Ammon's horn (tissue), 1 donor: ENCODE results near the gene TMEM140.
"Not testable (repeated sequence)": the region's sequence is repeated elsewhere in the genome, so short reads cannot be mapped to it uniquely, and the experiment has no call there.

Experiments used
- DNase-seq: peaks from one replicate; pipeline ENCODE4 v3.0.0-alpha.2; 2016; ENCODE audit warnings: low spot score

Gene TMEM140

DNA sequence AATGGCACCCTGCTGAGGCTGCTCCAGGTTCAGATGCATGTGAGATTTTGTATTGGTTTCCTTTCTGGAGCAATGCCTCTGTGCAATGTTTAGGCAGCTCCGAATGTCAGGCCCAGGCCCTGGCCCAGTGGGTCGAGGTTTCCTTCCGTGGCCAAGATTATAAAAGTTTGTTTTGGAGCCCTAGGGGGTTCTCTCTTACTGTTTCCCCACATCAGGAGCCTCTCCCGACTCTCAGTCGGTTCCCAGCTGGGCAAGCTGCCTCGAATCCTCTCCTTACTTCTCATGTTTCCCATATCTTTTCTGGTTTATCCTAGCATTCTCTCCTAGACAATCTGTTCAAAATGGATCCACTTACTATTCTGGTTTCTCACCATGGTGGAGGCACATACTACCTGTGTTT lies 11.0 kb downstream of the TMEM140 start:
- DNase-seq, result no peak

DNA sequence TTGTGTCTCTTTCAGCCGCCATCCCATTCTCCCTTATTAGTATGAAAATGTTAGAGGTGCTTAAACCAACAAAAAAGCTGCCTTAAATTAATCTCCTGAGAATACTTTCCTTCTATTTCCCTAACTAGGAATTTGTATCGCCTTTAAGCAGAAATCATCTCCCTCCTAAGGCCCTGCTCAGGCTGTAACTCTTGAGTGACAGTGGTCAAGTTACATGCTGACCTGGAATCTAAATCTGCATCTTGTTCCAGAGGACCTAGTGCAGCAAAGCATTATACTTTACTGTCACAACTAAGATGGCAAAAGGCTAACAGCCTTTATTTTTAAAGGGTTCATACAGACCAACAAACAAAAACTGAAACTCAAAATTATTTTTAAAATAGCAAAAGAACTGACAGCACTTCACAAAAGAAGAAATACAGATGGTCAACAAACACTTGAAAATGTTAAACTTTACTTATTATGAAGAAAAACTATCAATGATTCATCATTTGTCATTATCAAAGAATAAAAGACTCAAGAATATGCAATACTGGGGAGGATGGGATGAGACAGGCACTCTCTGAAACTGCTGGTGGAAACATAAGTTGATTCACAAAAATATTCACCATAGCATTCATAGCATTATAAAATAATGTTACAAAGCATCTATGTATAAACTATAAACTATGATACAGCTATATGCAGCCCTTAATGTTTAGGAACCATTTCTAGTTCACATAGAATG lies 11.7 kb downstream of the TMEM140 start:
- DNase-seq, result no peak

DNA sequence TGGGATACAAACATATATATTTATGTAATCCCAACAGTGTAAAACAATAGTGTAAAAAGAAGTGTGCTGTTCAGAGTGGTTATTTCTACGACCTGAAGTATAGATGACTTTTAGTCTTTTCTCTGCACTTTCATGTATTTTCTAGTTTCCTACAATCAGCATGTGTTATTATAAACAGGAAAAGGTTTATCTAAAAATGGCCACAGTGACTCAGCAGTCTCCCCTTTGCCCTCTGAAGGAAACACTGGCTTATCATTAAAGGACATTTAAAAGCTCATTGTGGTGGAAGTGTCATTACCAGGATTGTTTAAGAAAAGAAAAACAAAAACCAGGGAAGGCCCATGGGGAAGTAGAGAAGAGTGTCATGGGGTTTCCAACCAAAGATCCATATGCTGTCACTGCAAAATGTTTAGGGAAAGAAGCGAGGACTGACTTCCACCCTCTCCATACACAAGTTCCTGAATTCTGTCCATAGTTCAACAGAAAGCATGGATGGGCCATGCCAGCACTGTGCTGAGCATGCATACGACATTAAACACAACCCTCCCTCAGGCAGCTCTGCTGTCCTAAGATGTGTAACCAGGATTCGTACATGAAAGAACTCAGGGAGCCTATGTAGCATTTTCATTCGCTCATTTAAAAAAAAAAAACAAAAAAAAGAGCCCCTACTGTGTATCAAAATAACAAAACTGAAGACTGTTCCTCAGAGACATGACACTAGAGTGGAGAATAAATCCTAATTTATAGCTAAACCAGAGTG lies 12.4 kb downstream of the TMEM140 start:
- no peak for DNase-seq

DNA sequence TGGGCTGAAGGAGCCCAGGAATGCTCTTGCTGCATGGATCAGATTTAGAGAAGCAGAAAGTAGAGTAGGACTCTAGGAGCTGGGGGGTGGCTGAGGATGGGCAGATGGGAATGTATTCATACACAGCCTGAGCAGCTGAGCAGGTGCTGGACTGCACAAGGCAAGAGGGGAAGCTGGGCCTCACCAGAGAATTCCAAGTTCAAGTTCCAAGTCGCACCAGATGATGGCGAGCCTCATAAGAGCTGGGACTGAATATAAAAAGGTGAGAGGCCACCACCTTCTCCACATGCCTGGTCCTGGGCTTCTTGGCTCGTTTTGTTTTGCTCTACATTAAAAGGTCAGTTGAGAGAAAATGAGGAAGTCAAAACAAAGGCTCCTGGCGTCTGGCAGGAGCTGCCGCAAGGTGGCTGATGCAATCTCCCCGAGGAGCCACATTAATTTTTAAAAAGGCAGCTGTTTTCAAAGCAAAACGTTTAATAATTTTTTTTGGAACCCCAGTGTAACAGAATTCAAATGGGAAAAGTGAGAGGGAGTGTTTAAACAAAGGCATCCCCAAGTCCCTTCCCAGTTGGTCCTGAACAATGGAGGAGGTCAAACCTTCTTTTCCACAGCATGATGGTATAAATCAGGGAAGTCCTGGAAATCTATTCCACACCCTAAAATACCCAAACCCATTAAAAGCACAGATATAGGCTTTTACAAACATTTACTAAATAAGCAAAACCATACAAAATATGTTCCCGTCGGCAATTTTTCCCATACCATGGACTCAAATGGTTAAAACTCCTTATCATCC lies 13.2 kb downstream of the TMEM140 start:
- DNase-seq, result no peak

DNA sequence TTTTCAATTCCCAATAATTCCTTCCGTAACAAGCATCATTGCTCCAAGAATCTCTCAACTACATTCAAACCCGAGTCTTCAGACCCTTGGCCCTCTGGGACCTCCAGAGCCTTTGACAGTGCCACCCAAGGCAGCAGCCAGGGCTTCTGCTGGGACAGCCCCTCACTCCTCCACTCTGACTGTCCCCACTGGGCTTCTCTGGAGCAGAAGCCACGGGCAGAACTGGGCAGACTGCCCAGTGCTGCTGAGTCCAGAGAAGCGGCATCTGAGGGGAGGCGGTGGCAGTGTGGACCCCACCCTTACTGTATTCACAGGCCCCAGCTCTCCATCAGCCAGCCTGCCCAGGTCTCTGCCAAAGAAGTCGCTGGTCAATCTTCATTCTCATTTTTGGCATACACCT lies 13.8 kb downstream of the TMEM140 start:
- DNase-seq, result no peak

DNA sequence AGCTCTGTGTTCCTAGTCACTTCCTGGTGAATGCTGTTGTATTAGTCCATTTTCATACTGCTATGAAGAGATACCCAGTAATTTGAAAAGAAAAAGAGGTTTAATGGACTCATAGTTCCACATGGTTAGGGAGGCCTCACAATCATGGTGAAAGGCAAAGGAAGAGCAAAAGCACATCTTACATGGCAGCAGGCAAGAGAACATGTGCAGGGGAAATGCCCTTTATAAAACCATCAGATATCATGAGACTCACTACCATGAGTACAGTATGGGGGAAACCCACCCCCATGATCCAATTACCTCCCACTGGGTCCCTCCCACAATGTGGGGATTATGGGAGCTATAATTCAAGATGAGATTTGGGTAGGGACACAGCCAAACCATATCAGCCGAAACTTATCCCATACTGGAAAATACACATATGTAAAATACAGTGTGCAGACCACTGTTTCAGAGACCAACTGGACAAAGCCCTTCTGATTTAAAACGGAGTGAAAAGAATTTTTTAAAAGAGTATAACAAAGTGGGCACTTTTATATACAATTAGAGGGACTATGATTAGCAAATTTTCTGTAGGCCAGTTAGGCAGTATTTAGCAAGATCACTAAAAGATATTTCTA lies 14.6 kb downstream of the TMEM140 start:
- no peak for DNase-seq

DNA sequence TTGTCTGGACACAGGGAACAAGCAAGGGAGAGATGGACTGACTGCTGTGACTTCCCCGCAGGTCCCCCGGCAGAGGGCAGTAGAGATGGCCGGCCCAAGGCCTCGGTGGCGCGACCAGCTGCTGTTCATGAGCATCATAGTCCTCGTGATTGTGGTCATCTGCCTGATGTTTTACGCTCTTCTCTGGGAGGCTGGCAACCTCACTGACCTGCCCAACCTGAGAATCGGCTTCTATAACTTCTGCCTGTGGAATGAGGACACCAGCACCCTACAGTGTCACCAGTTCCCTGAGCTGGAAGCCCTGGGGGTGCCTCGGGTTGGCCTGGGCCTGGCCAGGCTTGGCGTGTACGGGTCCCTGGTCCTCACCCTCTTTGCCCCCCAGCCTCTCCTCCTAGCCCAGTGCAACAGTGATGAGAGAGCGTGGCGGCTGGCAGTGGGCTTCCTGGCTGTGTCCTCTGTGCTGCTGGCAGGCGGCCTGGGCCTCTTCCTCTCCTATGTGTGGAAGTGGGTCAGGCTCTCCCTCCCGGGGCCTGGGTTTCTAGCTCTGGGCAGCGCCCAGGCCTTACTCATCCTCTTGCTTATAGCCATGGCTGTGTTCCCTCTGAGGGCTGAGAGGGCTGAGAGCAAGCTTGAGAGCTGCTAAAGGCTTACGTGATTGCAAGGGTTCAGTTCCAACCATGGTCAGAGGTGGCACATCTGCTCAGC lies 16.6 kb downstream of the TMEM140 start:
- no peak for DNase-seq

- no peak for DNase-seq
These were observed 18.0 kb downstream of the TMEM140 start for GRCh38 chr7:135165862-135166261.

- DNase-seq, result no peak
These were observed 18.6 kb downstream of the TMEM140 start for GRCh38 chr7:135166338-135166990.

- no peak for DNase-seq
These were observed 19.6 kb downstream of the TMEM140 start for GRCh38 chr7:135167365-135167917.

GRCh38 chr7:135168001-135168400 lies 20.1 kb downstream of the TMEM140 start:
- peak; percentile 43 for DNase-seq

- no peak for DNase-seq
These were observed 20.7 kb downstream of the TMEM140 start for GRCh38 chr7:135168489-135169140.

DNA sequence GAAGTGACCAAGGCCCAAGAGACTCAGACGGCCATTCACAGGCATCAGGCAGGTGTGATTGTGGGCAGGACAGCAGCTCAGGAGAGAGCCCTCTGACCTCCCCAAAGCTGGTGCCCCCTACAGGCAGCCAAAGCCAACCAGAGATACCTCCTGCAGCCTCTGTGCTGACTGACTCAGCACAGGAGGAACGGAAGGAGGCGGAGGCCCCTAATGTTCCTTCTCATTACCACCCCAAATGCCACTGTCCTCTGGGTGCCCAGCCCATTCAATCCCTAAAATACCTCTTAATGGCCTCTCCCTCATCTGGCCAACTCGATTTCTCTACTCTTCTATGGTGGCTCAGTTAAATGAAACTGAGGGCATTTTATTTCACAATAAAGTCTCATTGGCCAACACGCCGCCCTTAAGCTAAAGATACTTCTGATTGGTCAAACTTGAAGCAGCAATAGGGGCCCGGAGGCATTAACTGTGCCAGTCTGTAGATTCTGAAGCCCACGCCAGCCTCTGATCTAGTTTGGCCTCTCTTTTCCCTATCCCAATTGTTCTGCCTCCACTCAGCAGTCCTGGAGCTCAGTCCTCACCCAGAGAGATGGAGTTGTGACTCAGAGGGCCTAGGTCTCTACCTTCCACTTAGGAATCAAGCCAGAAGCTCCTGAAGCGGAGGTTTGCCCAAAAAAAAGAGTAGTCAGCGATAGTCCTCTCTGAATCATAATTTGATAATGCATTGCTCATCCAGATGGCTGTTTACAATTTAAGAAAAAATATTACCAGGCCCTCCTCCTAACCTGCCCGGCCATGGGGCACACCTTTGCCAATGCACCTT lies 21.5 kb downstream of the TMEM140 start:
- no peak for DNase-seq

DNA sequence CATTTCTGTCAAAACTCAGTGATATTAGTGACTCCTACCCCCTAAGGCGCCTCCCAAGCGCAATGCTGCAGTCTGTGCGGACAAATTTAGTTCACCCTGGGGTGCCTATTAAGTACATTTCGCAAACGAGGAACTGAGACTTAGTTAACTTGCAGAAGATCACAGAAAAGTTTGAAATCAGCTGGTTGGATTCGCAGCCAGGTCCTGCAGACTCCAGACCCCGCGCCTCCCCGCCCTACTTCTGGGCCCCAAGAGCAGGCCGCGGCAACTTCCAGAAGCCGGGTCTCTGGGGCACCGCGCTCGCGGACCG lies 22.0 kb downstream of the TMEM140 start:
- peak; percentile 52 for DNase-seq

- peak; percentile 90 for DNase-seq
These were observed 22.6 kb downstream of the TMEM140 start, which contains the start of gene CYREN for GRCh38 chr7:135170274-135170997. Gene CYREN (minus strand): TSS chr7:135170707. CDS start chr7:135168922, 1,785 bp downstream.

DNA sequence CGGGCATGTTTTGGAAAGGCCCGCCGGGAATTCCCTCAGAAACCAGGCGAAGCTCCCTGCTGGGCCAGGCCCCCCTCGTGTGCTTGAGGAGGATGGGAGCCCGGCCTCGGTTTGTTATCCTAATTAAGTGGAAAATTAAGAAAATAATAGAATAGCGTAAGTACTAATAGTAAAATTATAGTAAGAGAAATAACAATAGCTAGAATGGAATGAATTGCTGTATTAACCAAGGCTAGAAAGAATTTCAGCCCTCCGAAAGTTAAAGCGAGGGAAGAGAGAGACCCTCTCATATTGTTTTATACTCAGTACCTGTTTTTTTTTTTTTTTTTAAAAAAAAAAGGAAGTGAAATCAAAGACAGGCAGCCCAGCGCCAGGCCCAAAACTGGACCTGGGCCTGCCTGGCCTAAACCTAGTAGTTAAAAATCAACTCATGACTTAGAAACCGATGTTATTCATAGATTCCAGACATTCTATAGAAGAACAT lies 23.2 kb downstream of the TMEM140 start:
- DNase-seq, result not testable (repeated sequence)

GRCh38 chr7:135171581-135172291 lies 23.9 kb downstream of the TMEM140 start:
- DNase-seq, result peak; percentile 56

GRCh38 chr7:135173916-135174315 lies 26.0 kb downstream of the TMEM140 start:
- not testable (repeated sequence) for DNase-seq
